Fibroblast of skin of right quadriceps (primary cell): ENCODE data around the gene B4GALNT3.

Source experiments
- DNase-seq: peaks from one replicate; pipeline ENCODE4 v3.0.0-alpha.2; 2013

The B4GALNT3 gene

DNA sequence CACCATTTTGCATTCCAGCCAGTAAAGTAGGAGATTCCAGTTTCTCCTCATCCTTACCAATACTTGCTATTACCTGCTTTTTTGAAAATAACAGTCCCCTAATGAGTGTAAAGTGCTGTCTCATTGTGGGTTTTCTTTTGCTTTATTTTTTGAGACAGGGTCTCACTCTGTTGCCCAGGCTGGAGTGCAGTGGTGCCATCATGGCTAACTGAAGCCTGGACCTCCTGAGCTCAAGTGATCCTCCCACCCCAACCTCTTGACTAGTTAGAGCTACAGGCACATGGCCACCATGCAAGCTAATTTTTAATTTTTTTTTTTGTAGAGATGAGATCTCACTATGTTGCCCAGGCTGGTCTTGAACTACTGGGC is 142.9 kb downstream of the B4GALNT3 start:
- no peak for DNase-seq

DNA sequence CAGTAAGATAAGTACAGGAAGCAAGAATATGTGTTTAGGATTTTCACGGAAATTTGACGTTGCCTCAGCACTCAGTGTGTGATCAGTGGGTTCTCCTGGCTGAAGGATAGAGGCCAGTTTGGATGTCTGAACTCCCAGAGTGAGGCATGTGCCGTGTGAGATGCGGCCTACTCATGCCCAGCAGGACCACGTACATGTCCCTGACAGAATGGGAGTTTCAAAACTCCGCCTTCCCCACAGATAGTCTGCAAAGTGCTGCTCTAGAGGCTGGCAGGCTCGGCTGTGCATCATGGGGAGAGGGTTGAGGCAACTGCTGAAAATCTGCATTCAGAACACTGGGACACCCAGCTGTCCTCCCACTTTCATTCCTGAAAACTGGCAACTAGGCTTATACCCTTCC is 145.2 kb downstream of the B4GALNT3 start:
- DNase-seq: no peak

DNA sequence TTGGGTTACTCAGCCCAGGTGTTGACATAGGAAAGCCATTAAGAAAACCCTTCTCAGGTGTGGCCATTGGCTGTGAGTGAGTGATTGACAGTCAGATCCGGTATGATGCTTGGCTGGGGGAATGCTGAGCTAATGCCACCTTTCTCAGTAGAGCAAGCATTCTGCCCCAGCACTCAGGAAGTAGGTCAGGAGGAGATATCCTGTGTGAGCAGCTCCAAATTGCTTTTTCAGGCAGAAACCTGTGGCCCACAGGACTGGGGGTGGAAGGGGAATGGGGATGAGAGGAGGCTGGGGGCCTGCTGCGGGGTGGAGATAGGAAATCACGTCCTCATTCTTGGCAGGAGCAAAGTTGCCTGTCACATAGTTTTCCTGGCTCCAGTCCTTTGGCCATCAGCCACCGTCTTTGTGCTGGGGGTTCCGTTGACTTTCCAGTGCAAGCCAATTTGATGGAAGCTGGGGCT is 147.8 kb downstream of the B4GALNT3 start:
- DNase-seq: no peak

DNA sequence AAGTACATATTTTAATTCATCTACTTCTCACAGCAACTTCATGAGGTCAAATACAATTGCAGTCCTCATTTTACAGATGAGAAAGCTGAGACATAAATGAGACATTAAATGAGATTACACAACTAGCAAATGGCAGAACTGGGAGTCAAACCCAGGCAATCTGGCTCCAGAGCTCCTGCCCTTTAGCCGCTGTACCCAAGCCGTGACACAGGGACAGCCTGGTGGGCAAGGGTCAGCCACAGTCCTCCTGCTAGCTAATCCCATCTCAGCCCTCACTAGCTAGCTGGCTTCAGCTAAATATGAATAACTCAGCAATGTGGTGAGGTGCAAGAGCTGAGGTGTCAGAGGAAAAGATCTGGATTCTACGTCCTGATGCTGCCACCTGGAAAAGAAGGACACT is 148.7 kb downstream of the B4GALNT3 start:
- no peak for DNase-seq

DNA sequence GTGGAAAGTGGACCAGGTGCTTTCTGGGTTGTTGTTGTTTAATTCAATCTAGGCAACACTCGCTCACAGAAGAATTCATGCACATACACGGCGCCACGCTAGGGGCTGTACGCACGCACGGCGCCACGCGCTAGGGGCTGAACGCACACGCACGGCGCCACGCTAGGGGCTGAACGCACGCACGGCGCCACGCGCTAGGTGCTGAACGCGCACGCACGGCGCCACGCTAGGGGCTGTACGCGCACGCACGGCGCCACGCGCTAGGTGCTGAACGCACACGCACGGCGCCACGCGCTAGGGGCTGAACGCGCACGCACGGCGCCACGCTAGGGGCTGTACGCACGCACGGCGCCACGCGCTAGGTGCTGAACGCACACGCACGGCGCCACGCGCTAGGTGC is 149.2 kb downstream of the B4GALNT3 start:
- DNase-seq: no peak

DNA sequence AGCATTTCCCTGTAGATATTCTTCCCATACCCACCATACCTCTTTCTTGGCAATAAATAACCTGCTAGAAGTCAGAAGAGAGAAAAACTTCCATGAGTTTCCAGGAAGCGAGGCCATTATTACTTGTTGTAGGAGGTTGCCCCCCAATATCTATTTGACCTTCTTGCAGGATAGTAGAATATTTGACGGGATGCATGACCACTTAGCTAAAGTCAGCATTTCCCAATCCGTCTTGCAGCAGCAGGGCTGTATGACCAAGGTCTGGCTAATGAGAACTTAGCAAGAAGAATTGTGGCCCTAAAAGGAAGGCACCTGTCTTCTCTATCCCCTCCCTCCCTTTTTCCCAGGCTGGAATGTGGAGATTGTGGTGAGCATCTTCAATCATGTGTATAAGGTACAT is 152.0 kb downstream of the B4GALNT3 start:
- DNase-seq: no peak

DNA sequence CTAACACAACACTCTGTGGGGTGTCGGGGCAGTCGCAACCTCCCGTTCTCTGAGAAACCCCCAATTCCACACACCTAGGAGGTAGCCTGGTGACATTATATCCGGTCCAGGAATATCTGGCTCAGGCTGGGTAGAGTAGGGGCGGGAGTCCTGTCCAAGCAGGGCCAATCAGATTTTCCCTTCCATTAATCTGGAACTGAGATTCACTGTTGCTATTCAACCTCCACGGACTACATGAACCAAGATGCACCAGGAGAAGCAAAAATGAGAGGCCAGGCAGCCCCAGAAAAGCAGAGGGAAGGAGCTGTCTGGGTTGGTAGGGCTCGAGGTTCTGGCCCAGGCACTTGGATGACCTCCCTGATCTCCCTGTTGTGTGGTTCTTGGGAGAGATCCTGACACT is 152.6 kb downstream of the B4GALNT3 start:
- DNase-seq: no peak

DNA sequence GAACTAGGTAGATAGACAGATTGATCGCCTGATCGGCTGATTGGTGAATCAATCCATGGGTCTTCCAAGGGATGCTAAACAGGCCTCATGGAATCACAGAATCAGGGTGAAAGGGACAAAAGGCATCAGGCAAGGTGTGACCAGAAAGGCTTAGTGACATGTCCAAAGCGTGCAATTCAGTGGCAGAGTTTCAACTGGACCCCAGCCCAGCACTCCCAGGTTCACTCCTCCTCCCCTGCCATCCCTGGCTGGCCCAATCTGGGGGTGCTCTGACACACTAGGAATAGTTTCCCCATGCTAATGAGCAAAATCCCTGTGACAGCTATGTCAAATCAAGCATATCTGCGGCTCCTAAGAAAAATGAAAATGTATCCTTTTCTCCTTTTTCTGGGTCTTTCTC is 153.1 kb downstream of the B4GALNT3 start:
- DNase-seq: no peak
